ENCODE results near the gene SPATA33. TPM values are rescaled to one million over a fixed set of nuclear protein-coding genes. Genes with fewer than 3 reads are reported as not detected.

Gene SPATA33
- total RNA-seq, 1 donor from 2014 or later = 15.5 TPM

DNA sequence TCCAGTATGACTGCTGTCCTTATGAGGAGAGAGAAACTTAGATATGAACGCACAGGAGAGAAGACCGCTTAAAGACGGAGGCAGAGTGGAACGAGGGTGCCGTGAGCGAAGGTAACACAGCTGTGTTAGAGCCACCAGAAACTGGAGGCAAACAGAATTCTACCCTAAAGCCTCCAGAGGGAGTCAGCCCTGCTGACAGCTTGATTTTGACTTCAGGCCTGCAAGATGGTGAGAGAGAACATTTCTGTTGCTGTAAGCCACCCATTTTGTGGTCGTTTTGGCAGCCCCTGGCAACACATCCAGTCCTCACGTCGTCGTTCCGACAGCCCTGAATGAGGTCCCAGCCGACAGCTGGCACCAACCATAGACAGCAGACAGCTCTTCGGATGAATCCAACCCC lies 46.6 kb downstream of the SPATA33 start:
- no peaks in the 10 kb centered on the region for H3K9me3 Mint-ChIP-seq
- H3K4me3 Mint-ChIP-seq (ENCODE audit: low read depth) = no peak overlapping the region
- no peak overlapping the region for H3K27ac Mint-ChIP-seq
- peaks cover under 1% of the 10 kb centered on the region for H3K36me3 Mint-ChIP-seq (ENCODE audit: low read depth)
- intact Hi-C loops (cut with micrococcal nuclease) = loop anchor here (5.0 kb wide), 1 partner anchor 268 kb away; no protein-coding TSS in a partner anchor
- H3K27me3 Mint-ChIP-seq (ENCODE audit: low read depth) = no peaks in the 10 kb centered on the region
- H3K4me1 Mint-ChIP-seq (ENCODE audit: low read depth) = peaks cover 15% of the 10 kb centered on the region
- no peak for DNase-seq (ENCODE audit: low spot score)

DNA sequence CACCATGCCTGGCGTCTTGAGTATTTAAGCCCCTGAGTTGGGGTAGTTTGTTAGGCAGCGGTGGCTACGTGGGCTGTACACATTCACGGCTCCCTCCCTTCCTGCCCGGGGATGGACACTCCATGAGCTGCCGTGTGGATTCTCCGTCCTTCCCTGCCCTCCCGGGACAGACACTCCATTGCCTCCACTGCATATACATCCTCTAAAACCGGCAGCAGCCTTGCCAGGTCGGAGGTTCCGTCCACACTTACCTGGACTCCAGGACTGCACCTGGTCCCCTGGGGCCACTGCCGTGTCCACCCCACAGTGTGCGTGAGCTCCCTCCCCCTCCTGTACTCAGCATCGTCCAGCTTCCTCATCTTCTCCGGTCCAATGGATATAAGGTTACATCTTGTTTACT lies 47.4 kb downstream of the SPATA33 start:
- no peaks in the 10 kb centered on the region for H3K36me3 Mint-ChIP-seq (ENCODE audit: low read depth)
- DNase-seq (ENCODE audit: low spot score) = no peak
- intact Hi-C loops (cut with micrococcal nuclease) = no loop called here
- no peaks in the 10 kb centered on the region for H3K9me3 Mint-ChIP-seq
- H3K27ac Mint-ChIP-seq = no peak overlapping the region
- no peaks in the 10 kb centered on the region for H3K27me3 Mint-ChIP-seq (ENCODE audit: low read depth)
- peaks cover 12% of the 10 kb centered on the region for H3K4me1 Mint-ChIP-seq (ENCODE audit: low read depth)
- no peak overlapping the region for H3K4me3 Mint-ChIP-seq (ENCODE audit: low read depth)

DNA sequence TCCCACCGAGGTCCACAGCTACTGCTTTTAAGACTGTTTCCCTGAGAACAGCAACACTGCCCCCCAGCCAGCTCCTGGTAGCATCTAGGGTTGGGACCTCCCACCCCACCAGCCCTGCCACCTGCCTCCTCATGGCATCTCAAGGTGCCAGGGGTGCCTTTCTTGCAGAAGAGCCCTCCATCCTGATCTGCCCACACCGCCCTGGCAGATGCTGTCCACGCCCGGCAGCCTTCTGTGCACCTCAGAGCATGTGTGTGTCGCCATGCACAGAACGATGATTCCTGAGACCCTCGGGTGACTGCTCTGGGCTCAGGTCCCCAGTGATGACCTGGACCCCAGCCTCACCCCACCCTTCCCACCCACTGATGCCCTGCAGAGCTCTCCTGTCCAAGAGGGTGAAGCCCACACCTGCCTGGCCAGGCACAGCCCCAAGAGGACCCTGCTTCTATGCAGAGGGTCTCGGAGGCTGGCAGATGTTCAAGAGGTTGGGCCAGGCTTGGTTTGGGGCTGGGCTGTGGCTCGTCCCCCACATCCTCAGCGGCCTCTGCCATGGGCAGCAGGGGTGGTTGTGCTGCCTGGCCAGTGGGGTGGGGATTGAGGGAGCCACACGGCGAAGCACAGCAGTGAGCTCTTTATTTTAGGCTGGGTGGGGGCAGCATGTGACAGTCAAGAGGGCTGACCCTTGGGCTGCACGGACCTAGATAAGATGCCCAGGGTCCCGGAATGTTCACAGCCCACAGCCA lies 49.1 kb downstream of the SPATA33 start:
- no peak for DNase-seq (ENCODE audit: low spot score)
- Mint-ChIP-seq H3K27ac (no peak overlapping the region), H3K9me3 (no peaks in the 10 kb centered on the region), H3K27me3 (ENCODE audit: low read depth) (no peaks in the 10 kb centered on the region), H3K4me3 (ENCODE audit: low read depth) (no peak overlapping the region), H3K36me3 (ENCODE audit: low read depth) (no peaks in the 10 kb centered on the region), H3K4me1 (ENCODE audit: low read depth) (peaks cover 9% of the 10 kb centered on the region)
- intact Hi-C loops (cut with micrococcal nuclease) = loop anchor here (1.0 to 2.0 kb wide), 2 partner anchors 86 to 154 kb away; no protein-coding TSS in a partner anchor

DNA sequence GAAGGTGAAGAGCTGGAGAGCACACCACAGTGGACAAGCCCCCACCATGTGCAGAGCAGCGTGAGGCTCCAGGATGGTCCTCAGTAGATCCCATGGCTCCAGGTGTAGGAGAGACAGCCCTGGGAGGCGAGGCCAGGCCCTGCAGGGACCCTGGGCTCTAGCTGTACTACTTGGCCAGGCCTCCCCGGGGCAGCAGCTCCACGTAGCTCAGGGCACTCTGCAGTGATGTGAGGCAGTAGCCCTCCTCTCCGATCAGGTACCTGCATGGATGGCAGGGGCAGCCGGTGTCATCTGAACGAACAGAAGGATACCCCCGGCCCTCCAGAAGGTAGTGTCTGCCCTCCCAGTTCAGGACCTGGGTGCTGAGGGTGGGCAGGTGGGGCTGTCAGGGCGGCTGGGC lies 50.1 kb downstream of the SPATA33 start:
- no peak overlapping the region for H3K27ac Mint-ChIP-seq
- no peaks in the 10 kb centered on the region for H3K36me3 Mint-ChIP-seq (ENCODE audit: low read depth)
- DNase-seq (ENCODE audit: low spot score) = no peak
- no peaks in the 10 kb centered on the region for H3K27me3 Mint-ChIP-seq (ENCODE audit: low read depth)
- H3K4me1 Mint-ChIP-seq (ENCODE audit: low read depth) = peaks cover 4% of the 10 kb centered on the region
- H3K4me3 Mint-ChIP-seq (ENCODE audit: low read depth) = no peak overlapping the region
- intact Hi-C loops (cut with micrococcal nuclease) = loop anchor here (2.0 kb wide), 1 partner anchor 85 kb away; no protein-coding TSS in a partner anchor
- no peaks in the 10 kb centered on the region for H3K9me3 Mint-ChIP-seq

DNA sequence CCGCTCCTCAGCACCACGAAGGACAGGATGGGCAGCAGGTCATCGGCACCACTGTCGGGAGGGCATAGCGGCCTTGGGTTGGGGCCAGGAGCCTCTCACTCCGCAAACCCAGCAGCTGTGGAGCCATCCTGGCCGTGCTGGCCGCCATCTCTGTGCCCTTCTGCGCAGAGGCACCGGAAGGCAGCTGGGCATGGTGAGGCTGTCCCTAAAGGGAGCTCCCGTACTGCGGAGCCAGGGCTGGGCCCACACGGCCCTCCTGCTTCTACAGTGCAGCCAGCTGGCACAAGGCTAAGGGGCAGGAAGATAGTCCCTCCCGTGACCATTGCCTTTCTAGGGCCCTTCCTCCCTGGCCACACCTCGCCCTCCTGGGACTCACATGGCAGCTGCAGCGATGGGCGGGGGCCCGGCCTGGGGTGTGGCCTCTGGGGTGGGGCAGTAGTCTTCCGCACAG lies 50.9 kb downstream of the SPATA33 start:
- H3K27me3 Mint-ChIP-seq (ENCODE audit: low read depth) = no peaks in the 10 kb centered on the region
- intact Hi-C loops (cut with micrococcal nuclease) = no loop called here
- no peak overlapping the region for H3K27ac Mint-ChIP-seq
- no peak for DNase-seq (ENCODE audit: low spot score)
- peaks cover 4% of the 10 kb centered on the region for H3K4me1 Mint-ChIP-seq (ENCODE audit: low read depth)
- H3K36me3 Mint-ChIP-seq (ENCODE audit: low read depth) = no peaks in the 10 kb centered on the region
- H3K9me3 Mint-ChIP-seq = no peaks in the 10 kb centered on the region
- H3K4me3 Mint-ChIP-seq (ENCODE audit: low read depth) = no peak overlapping the region

DNA sequence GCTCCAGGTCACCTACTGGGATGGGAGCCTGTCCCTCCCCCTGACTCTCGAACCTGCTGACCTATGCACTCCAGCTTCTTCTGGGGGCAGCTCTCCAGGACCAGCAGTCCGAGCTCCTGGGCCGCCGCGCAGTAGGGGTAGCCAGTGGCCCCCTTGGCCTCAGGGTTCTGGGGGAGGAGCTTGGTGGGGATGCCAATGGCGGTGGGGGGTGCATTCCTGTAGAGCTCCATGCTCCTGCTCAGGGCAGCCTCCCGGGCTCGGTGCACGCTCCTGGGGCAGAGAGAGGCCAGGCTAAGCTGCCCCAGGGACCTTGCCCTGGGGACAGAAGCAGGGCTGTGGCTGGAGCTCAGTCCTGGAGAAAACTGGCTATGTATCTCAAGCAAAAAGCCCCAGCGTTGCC lies 51.5 kb downstream of the SPATA33 start:
- Mint-ChIP-seq H3K36me3 (ENCODE audit: low read depth) (peaks cover 3% of the 10 kb centered on the region), H3K4me1 (ENCODE audit: low read depth) (peaks cover 6% of the 10 kb centered on the region), H3K27me3 (ENCODE audit: low read depth) (no peaks in the 10 kb centered on the region), H3K9me3 (no peaks in the 10 kb centered on the region), H3K27ac (no peak overlapping the region), H3K4me3 (ENCODE audit: low read depth) (no peak overlapping the region)
- intact Hi-C loops (cut with micrococcal nuclease) = no loop called here
- DNase-seq (ENCODE audit: low spot score) = no peak

DNA sequence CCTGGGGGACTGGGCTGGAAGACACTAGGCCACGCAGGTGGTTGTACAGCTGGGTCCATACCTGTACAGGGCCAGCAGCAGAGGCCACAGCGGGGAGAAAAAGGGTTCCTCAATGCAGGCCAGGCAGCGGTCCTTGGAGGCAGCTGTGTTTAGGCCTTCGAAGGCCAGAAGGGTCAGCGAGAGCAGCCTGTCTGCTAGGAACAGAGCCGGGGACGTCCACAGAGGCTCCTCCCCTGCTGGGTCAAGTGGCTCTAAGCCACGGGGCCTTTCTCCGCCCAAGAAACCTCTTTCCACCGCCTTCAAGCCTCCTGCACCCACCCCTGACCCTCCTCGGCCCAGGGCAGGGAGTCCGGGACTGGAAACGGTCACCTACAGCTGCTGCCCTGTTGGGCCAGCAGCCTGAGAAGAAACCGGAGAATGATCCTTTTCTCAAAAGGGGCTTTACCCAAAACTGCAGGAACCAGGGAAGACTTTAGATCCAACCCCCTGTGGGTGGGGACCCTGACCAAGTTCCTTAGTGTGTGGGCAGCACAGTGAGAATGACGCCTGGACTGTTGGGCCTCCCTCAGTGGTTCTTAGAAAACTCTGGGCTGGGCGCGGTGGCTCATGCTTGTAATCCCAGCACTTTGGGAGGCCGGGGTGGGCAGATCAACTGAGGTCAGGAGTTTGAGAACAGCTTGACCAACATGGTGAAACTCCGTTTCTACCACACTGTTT lies 52.2 kb downstream of the SPATA33 start:
- no peak for DNase-seq (ENCODE audit: low spot score)
- Mint-ChIP-seq H3K27me3 (ENCODE audit: low read depth) (no peaks in the 10 kb centered on the region), H3K27ac (no peak overlapping the region), H3K4me1 (ENCODE audit: low read depth) (peaks cover 6% of the 10 kb centered on the region), H3K4me3 (ENCODE audit: low read depth) (peak overlapping the region; percentile 56), H3K36me3 (ENCODE audit: low read depth) (peaks cover 9% of the 10 kb centered on the region), H3K9me3 (no peaks in the 10 kb centered on the region)
- intact Hi-C loops (cut with micrococcal nuclease) = no loop called here

DNA sequence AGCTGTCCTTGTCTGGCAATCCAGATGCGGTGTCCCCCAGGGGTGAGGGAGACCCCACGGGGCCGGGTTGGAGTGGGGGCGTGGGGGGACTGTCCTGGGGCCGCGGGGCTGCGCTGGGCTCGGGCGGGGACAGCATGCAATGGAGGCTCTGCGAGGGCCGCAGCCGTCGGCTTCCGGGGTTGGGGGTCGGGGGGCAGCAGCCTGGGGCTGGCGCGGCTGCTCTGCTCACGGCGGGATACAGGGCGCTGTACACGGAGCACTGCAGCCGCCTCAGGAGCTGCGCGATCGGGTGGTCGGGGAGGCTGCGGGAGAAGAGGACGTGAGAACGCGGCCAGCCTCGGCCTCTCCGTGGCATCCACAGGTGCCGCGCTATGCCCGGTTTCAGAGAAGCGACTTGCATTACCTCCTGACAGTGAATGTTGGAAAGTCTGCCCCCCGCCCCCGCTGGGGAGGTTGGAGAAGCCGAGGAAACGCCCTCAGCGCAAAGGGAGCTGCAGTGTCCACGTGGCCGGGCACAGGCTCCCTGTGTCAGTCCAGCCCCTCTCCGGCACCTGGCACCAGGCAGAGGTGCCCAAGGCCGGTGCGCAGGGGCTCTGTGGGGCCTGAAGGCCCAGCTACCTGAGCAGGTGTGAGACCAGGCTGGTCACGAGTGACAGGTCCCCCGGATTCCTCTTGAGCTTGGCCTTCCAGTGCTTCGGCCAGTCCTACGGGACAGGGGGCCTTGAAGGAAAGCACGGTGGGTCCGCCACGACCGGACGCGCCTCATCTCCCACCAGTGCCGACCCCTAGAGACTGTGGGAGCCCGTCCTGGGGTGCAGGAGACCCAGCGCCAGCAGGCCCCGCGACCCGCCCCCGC lies 53.3 kb downstream of the SPATA33 start:
- intact Hi-C loops (cut with micrococcal nuclease) = no loop called here
- peaks cover 11% of the 10 kb centered on the region for H3K36me3 Mint-ChIP-seq (ENCODE audit: low read depth)
- no peak overlapping the region for H3K4me3 Mint-ChIP-seq (ENCODE audit: low read depth)
- no peak overlapping the region for H3K27ac Mint-ChIP-seq
- DNase-seq (ENCODE audit: low spot score) = no peak
- no peaks in the 10 kb centered on the region for H3K9me3 Mint-ChIP-seq
- no peaks in the 10 kb centered on the region for H3K27me3 Mint-ChIP-seq (ENCODE audit: low read depth)
- peaks cover 4% of the 10 kb centered on the region for H3K4me1 Mint-ChIP-seq (ENCODE audit: low read depth)

DNA sequence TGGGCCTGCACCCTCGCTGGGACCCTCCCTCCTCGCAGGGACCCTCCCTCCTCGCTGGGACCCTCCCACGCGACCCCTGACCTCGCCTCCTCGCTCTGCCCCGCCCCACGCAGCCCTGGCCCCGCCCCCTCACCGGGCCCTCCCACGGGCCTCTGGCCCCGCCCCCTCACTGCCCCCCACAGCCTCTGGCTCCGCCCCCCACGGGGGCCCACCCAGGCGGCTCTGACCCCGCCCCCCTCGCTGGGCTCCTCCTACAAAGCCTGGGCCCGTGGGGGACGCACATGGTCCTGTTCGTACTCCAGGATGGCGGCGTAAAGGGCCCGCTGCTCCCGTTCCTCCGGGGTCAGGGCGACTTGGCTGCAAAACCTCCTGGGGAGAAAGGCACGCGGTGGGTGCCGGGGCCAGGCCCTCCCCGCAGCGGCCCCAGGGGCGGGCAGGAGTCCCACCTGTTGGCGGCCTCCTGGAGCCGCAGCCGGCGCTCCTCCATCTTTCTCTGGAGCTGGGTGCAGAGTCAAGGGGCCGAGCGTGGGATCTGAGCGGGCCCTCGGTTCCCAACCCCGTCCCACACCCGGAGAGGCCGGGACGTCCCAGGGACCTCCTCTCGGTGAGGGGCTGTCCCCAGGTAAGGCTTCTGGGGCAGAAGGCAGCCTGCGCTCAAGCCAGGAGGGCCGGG lies 54.1 kb downstream of the SPATA33 start:
- H3K27me3 Mint-ChIP-seq (ENCODE audit: low read depth) = no peaks in the 10 kb centered on the region
- peak overlapping the region; percentile 79 for H3K4me3 Mint-ChIP-seq (ENCODE audit: low read depth)
- no peak overlapping the region for H3K27ac Mint-ChIP-seq
- peaks cover 2% of the 10 kb centered on the region for H3K4me1 Mint-ChIP-seq (ENCODE audit: low read depth)
- H3K9me3 Mint-ChIP-seq = no peaks in the 10 kb centered on the region
- peak; percentile 63 for DNase-seq (ENCODE audit: low spot score)
- intact Hi-C loops (cut with micrococcal nuclease) = loop anchor here (1.0 kb wide), 1 partner anchor 11 kb away; no protein-coding TSS in a partner anchor
- peaks cover 15% of the 10 kb centered on the region for H3K36me3 Mint-ChIP-seq (ENCODE audit: low read depth)

DNA sequence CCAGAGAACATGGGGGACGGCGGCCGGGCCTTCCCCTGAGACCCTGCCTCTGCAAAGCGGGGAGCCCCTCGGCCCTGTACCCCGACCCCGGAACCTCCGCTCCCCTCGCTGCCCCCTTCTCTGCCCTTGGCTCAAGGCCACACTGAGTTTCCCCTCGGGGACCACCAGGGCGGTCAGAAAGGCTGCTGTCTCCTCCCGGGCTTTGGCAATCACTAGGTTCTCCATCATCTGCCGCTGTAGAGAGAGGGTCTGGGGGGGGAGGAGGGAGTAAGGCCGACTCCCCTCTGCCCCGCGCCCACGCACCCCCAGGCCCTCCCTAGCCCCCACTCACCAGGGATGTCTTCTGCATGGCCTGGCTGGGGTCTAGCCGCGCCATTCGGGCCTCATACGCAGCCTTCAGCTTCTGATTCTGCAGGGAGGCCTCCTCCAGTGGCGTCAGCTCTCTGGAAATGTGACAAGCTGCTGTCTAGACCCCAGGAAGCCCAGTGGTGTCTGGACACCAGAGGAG lies 54.7 kb downstream of the SPATA33 start:
- Mint-ChIP-seq H3K27ac (peak overlapping the region; percentile 38), H3K36me3 (ENCODE audit: low read depth) (peaks cover 18% of the 10 kb centered on the region), H3K27me3 (ENCODE audit: low read depth) (no peaks in the 10 kb centered on the region), H3K4me1 (ENCODE audit: low read depth) (peaks cover 2% of the 10 kb centered on the region), H3K4me3 (ENCODE audit: low read depth) (peak overlapping the region; percentile 79), H3K9me3 (no peaks in the 10 kb centered on the region)
- DNase-seq (ENCODE audit: low spot score) = no peak
- intact Hi-C loops (cut with micrococcal nuclease) = loop anchor here (1.0 kb wide), 1 partner anchor 10 kb away; no protein-coding TSS in a partner anchor

DNA sequence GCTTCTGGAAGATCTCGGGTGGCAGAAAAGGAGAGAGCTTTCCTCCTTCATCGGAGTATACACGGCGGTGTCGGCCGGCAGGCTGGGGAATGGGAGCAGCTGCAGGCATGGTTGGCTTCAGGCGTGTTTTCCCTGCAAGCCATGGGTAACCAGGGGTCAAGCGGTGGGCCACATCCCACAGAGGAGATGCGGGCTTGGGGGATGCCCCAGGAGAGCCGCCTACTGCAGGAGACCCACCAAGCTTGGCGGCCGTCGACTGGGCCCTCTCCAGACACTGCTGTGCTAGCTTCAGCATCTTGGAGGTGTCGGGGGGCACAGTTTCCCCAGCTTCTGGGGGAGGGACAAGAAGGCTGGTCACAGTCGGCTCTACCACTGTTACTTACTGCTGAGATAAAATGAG lies 58.9 kb downstream of the SPATA33 start:
- intact Hi-C loops (cut with micrococcal nuclease) = no loop called here
- no peak overlapping the region for H3K4me3 Mint-ChIP-seq (ENCODE audit: low read depth)
- peaks cover 31% of the 10 kb centered on the region for H3K36me3 Mint-ChIP-seq (ENCODE audit: low read depth)
- peaks cover 17% of the 10 kb centered on the region for H3K4me1 Mint-ChIP-seq (ENCODE audit: low read depth)
- no peak for DNase-seq (ENCODE audit: low spot score)
- no peak overlapping the region for H3K27ac Mint-ChIP-seq
- H3K27me3 Mint-ChIP-seq (ENCODE audit: low read depth) = no peaks in the 10 kb centered on the region
- no peaks in the 10 kb centered on the region for H3K9me3 Mint-ChIP-seq
